HT1080 (cell line): ENCODE data around the gene FCRL3. TPM values are rescaled to one million over a fixed set of nuclear protein-coding genes. Genes with fewer than 3 reads are reported as not detected.
"Not testable (repeated sequence)": the region's sequence is repeated elsewhere in the genome, so short reads cannot be mapped to it uniquely, and the experiment has no call there.

Source experiments
- DNase-seq: peaks from one replicate; pipeline ENCODE4 v3.0.0-alpha.2; 2015; ENCODE audit warnings: low read depth
- polyA plus RNA-seq, 2 experiments: library from polyadenylated mRNA; depleted of rRNA; stranded (reverse); fragments of >200 nt; gene quantifications; 2 replicates each; pipeline ENCODE4 v1.2.3, GENCODE V29; 2015
- total RNA-seq: library from RNA; depleted of rRNA; stranded (reverse); fragments of >200 nt; shearing (Covaris generic); gene quantifications from 2 replicates; pipeline ENCODE4 v1.2.3, GENCODE V29; 2014; rRNA removed

The FCRL3 gene, protein sequence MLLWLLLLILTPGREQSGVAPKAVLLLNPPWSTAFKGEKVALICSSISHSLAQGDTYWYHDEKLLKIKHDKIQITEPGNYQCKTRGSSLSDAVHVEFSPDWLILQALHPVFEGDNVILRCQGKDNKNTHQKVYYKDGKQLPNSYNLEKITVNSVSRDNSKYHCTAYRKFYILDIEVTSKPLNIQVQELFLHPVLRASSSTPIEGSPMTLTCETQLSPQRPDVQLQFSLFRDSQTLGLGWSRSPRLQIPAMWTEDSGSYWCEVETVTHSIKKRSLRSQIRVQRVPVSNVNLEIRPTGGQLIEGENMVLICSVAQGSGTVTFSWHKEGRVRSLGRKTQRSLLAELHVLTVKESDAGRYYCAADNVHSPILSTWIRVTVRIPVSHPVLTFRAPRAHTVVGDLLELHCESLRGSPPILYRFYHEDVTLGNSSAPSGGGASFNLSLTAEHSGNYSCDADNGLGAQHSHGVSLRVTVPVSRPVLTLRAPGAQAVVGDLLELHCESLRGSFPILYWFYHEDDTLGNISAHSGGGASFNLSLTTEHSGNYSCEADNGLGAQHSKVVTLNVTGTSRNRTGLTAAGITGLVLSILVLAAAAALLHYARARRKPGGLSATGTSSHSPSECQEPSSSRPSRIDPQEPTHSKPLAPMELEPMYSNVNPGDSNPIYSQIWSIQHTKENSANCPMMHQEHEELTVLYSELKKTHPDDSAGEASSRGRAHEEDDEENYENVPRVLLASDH
- 0.03 and 0.18 TPM in 2 replicates for total RNA-seq
- 0.02 and 0.11 TPM in 2 replicates for polyA plus RNA-seq (2015; cell fraction: cytosol; rRNA removed)
- 0.16 and 0.33 TPM in 2 replicates for polyA plus RNA-seq (2015; cell fraction: nucleus; rRNA removed)

DNA sequence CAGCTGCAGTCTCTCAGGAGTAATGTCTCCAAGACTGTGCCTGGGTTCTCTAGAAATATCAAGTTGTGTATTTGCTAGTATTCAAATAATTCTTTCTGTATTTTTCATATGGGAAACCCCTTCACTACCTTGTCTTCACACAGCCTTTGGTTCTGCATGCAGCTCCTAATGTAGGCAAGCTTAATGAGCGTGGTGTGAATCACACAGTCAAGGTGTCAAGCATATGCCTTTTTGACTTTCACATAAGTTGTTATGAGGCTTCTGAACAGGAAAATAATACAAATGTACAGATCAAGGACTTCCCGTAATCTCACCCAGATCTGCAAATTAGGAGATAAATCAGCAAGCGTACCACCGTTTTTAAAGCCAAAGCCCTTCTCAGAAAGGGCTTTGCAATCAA, at the start of gene FCRL3:
Gene FCRL3, minus strand, starts transcription at position 38 of the 400 bp plus-strand sequence. CDS start 280 bp downstream, outside the sequence.
- DNase-seq: no peak

DNA sequence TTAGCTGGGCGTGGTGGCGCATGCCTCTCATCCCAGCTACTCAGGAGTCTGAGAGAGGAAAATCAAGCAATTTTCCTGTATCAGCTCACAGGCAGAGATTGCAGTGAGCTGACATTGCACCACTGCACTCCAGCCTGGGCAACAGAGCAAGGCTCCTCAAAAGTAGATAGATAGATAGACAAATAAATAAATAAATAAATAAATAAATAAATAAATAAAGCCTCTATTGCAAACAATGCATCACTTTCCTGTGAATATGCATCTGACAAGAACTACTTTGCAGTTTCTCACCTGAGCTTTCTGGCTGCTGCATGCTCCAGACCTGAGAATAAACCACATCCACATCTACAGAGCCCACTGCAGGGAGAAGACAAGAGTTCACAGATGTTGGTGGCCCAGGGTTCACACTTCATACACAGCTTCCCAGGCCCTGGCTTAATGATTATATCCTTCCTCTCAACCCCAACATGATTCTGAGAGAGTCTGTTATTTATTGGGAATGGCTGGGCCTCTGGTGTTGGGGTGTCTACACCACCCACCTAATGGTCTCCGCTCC, 47.8 kb upstream of the FCRL3 start:
- DNase-seq: no peak

DNA sequence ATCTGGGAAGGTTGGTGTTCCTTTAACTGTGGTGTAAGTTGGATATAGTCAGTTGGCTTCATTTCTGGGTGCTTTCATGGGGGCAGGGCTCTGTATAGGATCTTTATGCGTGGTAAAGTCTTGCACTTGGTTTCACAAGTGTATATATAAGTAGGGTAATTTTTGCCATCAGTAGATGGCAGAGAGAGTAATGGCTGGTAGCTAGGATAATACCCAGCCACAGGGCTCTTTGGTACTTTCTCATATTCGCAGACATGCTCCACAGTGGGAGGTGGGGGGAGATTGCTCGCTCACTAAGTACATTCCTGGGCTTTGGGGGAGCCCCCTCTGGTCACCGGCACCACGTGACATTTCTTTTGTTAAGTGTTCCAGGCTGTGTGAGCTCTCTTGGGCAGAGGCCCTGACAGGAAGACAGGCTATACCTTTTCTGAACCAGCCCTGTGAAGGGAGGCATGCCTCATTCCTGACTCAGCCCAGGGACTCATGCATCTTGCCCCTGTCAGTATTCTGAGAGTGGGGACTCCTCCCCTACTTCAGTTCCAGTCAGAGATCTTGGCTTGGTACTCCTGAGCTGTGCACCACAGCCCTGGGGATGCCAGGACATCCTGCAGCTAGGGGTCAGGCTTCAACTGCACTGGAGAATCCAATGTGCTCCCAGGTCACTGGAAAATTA, 38.8 kb upstream of the FCRL3 start:
- peak; percentile 76 for DNase-seq

DNA sequence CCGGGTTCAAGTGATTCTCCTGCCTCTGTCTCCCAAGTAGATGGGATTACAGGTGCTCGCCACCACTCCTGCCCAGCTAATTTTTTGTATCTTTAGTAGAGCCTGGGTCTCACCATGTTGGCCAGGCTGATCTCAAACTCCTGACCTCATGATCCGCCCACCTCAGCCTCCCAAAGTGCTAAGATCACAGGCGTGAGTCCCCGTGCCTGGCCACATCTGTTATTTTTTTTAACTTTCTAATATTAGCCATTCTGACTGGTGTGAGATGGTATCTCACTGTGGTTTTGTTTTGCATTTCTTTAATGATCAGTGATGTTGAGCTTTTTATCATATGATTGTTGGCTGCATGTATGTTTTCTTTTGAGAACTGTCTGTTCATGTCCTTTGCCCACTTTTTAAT, 35.4 kb upstream of the FCRL3 start:
- not testable (repeated sequence) for DNase-seq

DNA sequence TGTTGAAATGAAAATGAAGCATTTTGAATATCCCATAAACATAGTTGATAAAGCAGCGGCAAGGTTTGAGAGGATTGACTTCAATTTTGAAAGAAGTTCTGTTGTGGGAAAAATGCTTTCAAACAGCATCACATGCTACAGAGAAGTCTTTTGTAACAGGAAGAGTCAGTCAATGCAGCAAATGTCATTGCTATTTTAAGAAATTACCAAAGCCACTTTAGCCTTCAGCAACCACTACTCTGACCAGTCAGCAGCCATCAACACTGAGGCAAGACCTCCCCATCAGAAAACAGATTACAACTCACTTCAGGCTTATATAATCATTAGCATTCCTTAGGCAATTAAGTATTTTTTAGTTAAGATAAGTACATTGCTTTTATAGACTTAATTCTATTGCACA, 33.8 kb upstream of the FCRL3 start:
- DNase-seq: peak; percentile 10

DNA sequence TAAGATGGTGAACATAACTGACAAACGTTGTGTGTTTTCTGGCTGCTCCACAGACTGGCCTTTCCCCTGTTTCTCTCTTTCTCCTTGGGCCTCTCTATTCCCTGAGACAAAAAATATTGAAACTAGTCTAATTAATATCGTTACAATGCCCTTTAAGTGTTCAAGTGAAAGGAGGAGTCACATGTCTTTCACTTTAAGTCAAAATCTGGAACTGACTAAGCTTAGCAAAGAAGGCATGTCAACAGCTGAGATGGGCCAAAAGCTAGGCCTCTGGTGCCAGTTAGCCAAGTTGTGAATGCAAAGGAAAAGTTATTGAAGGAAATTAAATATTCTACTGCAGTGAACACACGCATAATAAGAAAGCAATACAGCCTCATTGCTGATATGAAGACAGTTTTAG, 32.2 kb upstream of the FCRL3 start:
- DNase-seq: no peak

DNA sequence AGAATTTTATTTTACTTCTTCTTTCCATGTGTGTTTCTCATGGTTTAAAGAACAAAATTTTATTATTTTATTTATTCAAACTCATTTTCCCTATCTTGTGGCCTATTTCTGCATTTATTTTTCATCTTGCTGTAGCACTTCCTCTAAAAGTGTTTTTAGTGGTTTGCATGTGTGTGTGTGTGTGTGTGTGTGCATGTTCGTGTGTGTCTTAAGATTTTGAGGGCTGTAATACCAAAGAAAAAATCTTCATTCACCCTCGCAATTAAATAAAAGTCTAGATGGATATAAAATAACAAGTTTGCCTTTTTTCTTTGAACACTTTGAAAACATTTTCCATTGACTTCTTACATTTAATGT, 24.6 kb upstream of the FCRL3 start:
- no peak for DNase-seq

DNA sequence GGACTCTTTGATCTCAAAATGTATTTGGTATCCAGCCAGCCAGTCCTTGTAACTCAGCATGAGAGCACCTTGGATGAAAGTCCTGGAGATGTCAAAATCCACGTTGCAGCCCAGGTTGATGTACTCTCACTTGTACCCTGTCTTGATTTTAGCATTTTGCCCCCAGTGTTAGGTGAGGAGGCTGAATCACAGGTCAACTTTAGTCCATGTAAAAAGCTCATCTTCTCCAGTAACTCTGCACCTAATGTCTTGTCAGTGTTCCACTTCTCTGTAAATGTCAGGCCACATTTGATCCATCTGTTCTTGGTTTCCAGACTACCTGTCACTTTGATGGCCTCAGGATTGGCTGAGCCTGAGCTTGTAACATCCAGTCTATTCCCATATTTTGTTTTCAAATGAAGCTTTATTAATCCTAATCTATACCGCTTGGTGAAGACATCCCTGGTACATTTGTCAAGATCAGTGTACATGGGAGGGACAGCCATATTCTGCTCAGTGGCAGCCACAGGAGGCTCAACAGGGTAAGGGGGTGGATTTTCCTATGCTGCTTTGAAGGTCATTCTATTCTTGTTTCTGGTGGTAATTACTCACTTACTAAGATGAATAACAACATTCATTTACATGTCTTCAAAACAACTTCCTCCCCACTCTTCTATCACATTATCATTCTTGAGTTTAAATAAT, 24.1 kb upstream of the FCRL3 start:
- no peak for DNase-seq

DNA sequence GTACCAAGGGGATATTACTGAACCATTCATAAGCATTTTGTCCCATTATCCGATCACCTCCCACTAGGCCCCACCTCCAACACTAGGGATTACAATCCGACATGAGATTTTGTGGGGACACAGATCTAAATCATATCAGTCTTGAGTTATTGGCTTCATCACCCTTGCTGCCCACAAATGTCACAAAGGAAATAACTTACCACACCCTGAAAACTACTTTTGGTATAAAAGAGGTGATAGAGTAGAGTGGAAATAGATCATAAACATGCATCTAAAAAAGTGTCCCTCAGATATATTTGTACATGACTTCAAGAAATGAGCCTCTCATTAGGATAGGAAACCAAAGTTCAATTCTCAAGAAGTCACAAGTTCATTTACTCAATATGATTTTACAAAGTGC, 22.6 kb upstream of the FCRL3 start:
- no peak for DNase-seq

DNA sequence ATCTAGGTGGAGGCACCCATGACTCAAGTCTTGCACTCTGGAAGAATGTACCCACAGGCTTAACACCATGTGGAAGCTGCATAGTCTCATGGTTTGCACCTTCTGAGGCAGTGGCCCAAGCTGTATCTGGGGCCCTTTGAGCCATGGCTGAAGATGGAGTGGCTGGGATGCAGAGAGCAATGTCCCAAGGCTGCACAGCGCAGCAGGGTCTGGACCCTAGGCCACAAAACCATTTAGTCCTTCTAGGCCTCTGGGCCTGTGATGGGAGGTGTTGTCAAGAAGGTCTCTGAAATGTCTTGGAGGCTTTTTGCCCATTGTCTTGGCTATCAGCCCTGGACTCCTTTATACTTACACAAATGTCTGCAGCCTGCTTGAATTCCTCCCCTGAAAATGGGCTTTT, 21.4 kb upstream of the FCRL3 start:
- DNase-seq: no peak

DNA sequence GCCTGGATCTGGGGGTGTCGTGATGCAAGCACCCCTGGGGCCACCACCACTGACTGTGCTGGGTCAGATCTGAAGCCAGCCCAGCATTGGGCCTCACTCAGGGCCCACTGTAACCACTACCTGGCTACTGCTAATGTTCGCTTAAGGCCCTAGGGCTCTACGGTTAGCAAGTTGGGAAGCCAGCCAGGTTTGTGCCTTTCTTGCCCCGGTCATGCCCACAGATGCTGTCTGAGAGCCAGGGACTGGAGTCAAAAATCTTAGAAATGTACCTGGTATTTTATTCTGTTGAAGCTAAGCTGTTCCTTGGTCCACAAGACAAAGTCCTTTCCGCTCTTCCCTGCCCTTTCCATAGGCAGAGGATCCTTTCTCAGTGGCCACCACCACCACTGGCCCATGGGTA, 15.2 kb upstream of the FCRL3 start:
- no peak for DNase-seq

DNA sequence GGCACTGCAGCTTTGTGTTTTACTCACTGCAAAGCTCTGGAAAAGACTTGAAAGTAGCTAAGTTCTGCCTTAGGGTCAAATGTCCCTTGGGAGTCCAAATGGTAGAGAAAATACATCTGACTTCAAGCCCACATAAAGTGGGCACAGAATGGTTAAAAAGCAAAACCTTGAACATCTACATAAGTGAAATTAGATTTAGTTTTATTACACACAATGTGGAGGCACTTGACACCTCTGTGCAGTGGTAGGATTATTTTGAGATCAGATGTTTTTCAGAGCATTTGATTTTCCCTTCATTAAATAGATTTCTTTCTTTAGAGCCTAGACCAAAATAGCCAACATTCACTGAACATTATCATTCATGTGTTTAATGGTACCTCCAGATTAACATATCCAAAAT, 11.2 kb upstream of the FCRL3 start:
- DNase-seq: no peak

DNA sequence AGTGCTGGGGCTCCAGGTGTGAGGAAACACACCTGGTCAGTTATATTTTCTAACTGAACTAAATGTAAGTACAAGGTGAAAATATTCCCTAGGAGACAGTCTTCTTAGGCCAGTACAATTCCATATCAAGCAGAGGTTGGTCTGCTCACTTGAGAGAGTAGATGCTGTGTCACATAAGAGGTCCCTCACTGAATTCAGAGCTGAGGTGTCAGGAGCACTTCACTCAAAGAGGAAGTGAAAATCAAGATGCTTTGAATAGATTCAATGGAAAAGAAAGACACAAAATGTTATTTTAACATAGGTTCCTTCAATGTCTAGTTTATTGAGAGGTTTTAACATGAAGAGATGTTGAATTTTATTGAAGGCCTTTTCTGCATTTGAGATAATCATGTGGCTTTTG, 4.3 kb upstream of the FCRL3 start:
- DNase-seq: no peak

DNA sequence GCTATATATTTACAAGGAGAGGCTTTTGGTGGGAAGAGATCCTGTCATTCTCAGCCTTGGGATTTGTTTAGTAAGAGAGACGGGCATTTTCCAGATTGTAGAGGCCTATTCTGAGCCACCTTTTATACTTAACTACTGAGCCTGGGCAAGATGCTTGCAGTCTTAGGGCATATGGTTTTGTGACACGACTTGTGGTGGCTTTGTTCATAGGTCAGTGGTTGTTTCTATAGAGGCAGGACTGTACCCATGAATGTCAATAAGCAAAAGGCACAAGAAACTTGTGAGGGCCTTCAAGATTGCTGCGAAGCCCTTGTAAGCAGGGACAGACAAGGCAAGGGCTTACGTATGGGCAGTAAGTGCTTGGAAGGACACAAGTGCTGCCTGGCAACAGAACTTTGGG, 3.4 kb upstream of the FCRL3 start:
- no peak for DNase-seq

DNA sequence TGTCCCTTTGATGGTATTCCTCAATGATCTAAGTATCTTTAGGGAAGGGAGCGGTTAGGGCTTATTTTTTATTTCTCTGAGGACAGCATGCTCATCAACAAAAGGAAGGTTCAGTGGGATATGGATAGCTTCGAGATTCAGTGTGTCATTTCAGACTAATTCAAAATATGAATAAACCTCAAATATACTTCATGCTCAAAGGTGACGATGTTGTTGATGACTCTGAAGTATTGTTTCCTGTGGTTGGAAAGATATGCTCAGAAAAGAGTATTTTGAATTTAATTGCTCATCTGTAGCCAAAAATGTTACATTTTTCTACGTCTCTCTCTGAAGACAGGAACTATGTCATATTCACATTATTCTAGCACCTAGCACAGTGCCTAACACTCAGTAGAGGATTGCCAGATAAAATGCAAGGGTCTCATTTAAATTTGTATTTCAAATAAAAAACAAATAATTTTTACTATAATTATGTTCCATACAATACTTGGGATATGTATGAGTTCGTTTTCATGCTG, 1.8 kb upstream of the FCRL3 start:
- DNase-seq: no peak

DNA sequence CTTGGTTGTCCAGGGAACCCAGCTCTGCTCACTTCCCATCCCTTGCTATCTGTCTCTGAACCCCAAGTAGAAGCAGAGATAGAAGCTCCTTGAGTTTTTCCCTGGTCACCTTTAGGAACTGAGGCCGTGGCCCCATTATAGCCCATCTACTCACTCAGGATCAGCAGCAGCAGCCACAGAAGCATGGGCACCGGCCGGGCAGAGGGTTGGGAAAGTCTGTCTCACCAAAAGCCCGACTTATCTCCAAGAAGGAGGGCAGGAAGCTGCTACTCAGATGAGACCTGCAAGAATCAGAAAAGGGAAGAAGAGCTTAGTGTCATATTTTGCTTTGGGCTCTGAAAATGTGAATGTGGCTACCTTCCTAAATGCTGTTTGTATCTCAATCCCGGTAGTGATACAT, 264 bp downstream of the FCRL3 start:
- no peak for DNase-seq

DNA sequence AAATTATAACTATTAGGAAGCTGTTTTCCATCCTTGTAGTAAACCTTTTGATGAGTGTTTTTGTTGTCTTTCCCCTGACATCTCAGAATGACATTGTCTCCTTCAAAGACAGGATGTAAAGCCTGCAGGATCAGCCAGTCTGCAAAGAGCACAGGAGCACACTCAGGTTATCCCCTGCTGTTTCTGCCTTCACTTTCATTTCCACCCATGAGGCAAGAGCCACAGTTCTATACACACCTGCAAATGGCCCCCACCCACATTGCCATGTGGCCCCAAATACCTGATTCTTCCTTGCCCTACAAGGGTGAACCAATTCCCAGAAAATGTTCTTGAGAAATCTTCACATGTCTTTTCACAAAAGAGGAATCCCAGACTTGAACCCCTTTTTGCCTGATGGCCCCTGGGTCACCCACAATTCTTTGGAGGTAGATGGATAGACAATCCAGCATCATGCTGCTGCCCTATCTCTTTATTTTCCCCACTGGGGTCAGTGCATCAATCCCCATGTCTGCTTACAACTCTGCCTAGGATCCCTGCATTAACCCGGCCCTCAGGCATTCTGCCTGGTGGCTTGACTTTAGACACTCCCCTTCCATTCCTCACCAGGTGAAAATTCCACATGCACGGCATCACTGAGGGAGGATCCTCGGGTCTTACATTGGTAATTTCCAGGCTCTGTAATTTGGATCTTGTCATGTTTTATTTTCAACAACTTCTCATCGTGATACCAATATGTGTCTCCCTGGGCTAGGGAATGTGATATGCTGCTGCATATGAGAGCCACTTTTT, 2.6 kb downstream of the FCRL3 start:
- no peak for DNase-seq

DNA sequence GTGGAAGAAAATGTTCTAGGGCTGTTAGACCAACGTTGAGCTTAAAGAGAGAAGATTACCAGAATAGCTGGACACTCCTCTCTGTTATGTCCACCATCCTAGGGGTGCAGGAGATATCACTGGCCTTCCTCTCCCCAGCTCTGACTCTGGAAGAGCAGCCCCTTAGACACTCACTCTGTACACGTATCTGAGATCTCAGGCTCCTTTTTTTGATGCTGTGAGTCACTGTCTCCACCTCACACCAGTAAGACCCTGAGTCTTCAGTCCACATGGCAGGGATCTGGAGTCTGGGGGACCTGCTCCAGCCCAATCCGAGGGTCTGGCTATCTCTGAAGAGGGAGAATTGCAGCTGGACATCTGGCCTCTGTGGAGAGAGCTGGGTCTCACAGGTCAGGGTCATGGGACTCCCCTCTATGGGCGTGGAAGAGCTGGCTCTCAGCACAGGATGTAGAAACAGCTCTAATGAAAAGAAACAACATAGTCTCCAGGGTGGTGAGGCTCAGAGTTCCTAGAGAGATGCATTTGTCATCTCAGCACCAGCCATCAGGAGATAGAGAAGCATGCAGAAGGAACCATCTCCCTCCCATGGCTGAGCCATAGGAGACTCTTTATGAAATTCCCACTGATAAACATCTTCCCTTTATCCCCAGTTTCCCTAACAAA, 3.5 kb downstream of the FCRL3 start:
- DNase-seq: no peak

DNA sequence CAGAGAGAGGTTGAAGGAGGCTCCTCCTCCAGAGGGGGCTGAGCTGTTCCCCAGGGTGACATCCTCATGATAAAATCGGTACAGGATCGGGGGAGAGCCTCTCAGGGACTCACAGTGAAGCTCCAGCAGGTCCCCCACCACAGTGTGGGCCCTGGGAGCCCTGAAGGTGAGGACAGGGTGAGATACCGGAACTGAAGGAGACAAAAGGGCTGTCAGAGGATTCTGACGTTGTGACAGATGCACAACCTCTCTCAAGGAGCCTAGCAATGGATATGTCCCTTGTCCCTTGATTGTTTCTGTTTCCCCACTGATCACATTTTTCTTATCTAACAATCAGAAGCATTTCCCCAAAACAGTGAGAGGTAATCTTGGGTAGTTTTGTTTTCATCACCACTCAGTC, 5.2 kb downstream of the FCRL3 start:
- no peak for DNase-seq
